Large intestine (tissue), 3 donors: ENCODE results near the gene EBP. TPM values are rescaled to one million over a fixed set of nuclear protein-coding genes. Genes with fewer than 3 reads are reported as not detected.
A peak's percentile ranks its signal among the peaks of the same experiment; 100 is the strongest.

Experiments
- DNase-seq, 2 donors: peaks; one replicate each; pipeline versions ENCODE4 v3.0.0 to v3.0.0-alpha.2; 2013
- H3K27ac ChIP-seq: one replicate; pipeline ENCODE4 v1.5.1; 2013; ENCODE audit warnings: low read length
- H3K27me3 ChIP-seq: 2 replicates; pipeline ENCODE4 v1.6.1; 2013; ENCODE audit warnings: low read length; ENCODE audit not compliant: control insufficient read depth, insufficient read depth
- H3K36me3 ChIP-seq: 2 replicates; pipeline ENCODE4 v1.6.1; 2013; ENCODE audit warnings: low read length; ENCODE audit not compliant: control insufficient read depth, insufficient read depth
- H3K4me1 ChIP-seq: one replicate; pipeline ENCODE4 v1.6.1; 2013; ENCODE audit warnings: low read length; ENCODE audit not compliant: control insufficient read depth, insufficient read depth
- H3K4me3 ChIP-seq: one replicate; pipeline ENCODE4 v1.5.1; 2013; ENCODE audit warnings: low read length
- H3K9me3 ChIP-seq: one replicate; pipeline ENCODE4 v1.6.1; 2013; ENCODE audit warnings: mild to moderate bottlenecking, low read depth, low read length, moderate library complexity; ENCODE audit not compliant: control insufficient read depth
- WGBS: methylation state at CpG from one replicate; pipeline ENCODE4 v1.1.5; 2013; ENCODE audit warnings: low lambda C conversion rate; ENCODE audit not compliant: insufficient coverage; 5-methylcytosine and 5-hydroxymethylcytosine counted together
- polyA plus RNA-seq: library from polyadenylated mRNA; unstranded; fragments of 120-200 nt; gene quantifications from one replicate; pipeline ENCODE4 v1.2.1, GENCODE V29; 2013

Gene EBP
- polyA plus RNA-seq, 1 donor, result 110 TPM

GRCh38 chrX:48569958-48570357 is 48.4 kb downstream of the EBP start:
- H3K27ac ChIP-seq, result no peak overlapping the region
- H3K4me3 ChIP-seq, result no peak overlapping the region
- peaks cover under 1% of the 10 kb centered on the region for H3K36me3 ChIP-seq
- no CpG with 5 or more reads among the region's 1 CpG for WGBS
- H3K9me3 ChIP-seq, result no peaks in the 10 kb centered on the region
- no peaks in the 10 kb centered on the region for H3K27me3 ChIP-seq
- no peaks in the 10 kb centered on the region for H3K4me1 ChIP-seq
- DNase-seq, result no peak

GRCh38 chrX:48573690-48574269 is 52.2 kb downstream of the EBP start:
- H3K27me3 ChIP-seq, result no peaks in the 10 kb centered on the region
- peaks cover 25% of the 10 kb centered on the region for H3K36me3 ChIP-seq
- peaks cover 13% of the 10 kb centered on the region for H3K4me1 ChIP-seq
- DNase-seq, result no peak
- peak overlapping the region; percentile 92 for H3K4me3 ChIP-seq
- no CpG with 5 or more reads among the region's 19 CpGs for WGBS
- peak overlapping the region; percentile 99 for H3K27ac ChIP-seq
- H3K9me3 ChIP-seq, result no peaks in the 10 kb centered on the region

GRCh38 chrX:48574270-48575266 is 53.0 kb downstream of the EBP start, which contains the start of gene RBM3:
Gene RBM3 (plus strand): TSS chrX:48574484. CDS start chrX:48575181, 697 bp downstream.
- WGBS, result no CpG with 5 or more reads among the region's 71 CpGs
- Histone ChIP-seq H3K27ac (peak within 1 kb of the TSS; percentile 99), H3K9me3 (no peaks in the 10 kb centered on the region)

GRCh38 chrX:48575642-48576041 is 54.0 kb downstream of the EBP start:
- H3K4me3 ChIP-seq, result peak overlapping the region; percentile 92
- peak overlapping the region; percentile 99 for H3K27ac ChIP-seq
- no peak for DNase-seq
- H3K9me3 ChIP-seq, result no peaks in the 10 kb centered on the region
- no peaks in the 10 kb centered on the region for H3K27me3 ChIP-seq
- H3K36me3 ChIP-seq, result peaks cover 26% of the 10 kb centered on the region
- H3K4me1 ChIP-seq, result peaks cover 13% of the 10 kb centered on the region
- WGBS, result no CpG with 5 or more reads among the region's 13 CpGs

More at GRCh38 chrX:48574270-48575266, 53.0 kb downstream of the EBP start, which contains the start of gene RBM3:
- H3K4me3 ChIP-seq, result peak within 1 kb of the TSS; percentile 92
- H3K27me3 ChIP-seq, result no peaks in the 10 kb centered on the region
- H3K4me1 ChIP-seq, result peaks cover 13% of the 10 kb centered on the region
- peaks cover 26% of the 10 kb centered on the region for H3K36me3 ChIP-seq
- DNase-seq, result peak; percentile 93 to 94

- WGBS, result no CpG with 5 or more reads among the region's 6 CpGs
- H3K4me1 ChIP-seq, result peaks cover 13% of the 10 kb centered on the region
- H3K27ac ChIP-seq, result no peak overlapping the region
- DNase-seq, result no peak
- no peaks in the 10 kb centered on the region for H3K9me3 ChIP-seq
- H3K36me3 ChIP-seq, result peaks cover 26% of the 10 kb centered on the region
- no peaks in the 10 kb centered on the region for H3K27me3 ChIP-seq
- peak overlapping the region; percentile 92 for H3K4me3 ChIP-seq
Observed at GRCh38 chrX:48576108-48576507, 54.5 kb downstream of the EBP start.

Other genes starting within 250 kb of the EBP start
- not detected for gene SSX3, start 165.1 kb upstream of the EBP start, polyA plus RNA-seq
- gene SSX4, start 138.3 kb upstream of the EBP start, polyA plus RNA-seq, result not detected
- gene SSX4B, start 109.8 kb upstream of the EBP start, polyA plus RNA-seq, result not detected
- 66.3 TPM for gene SLC38A5, start 51.5 kb upstream of the EBP start, polyA plus RNA-seq
- gene FTSJ1, start 45.6 kb upstream of the EBP start, polyA plus RNA-seq, result 21.1 TPM
- 4.5 TPM for gene PORCN, start 12.8 kb upstream of the EBP start, polyA plus RNA-seq
- 8.0 TPM for gene TBC1D25, start 17.9 kb downstream of the EBP start, polyA plus RNA-seq
- 257 TPM for gene RBM3, start 52.7 kb downstream of the EBP start, polyA plus RNA-seq
- 107 TPM for gene WDR13, start 75.7 kb downstream of the EBP start, polyA plus RNA-seq
- 6.3 TPM for gene WAS, start 162.0 kb downstream of the EBP start, polyA plus RNA-seq
- gene SUV39H1, start 174.9 kb downstream of the EBP start, polyA plus RNA-seq, result 4.7 TPM
- 3.9 TPM for gene GLOD5, start 239.9 kb downstream of the EBP start, polyA plus RNA-seq